A549 (cell line): ENCODE results near the gene CPT1B. TPM values are rescaled to one million over a fixed set of nuclear protein-coding genes. Genes with fewer than 3 reads are reported as not detected.
"Not testable (repeated sequence)": the region's sequence is repeated elsewhere in the genome, so short reads cannot be mapped to it uniquely, and the experiment has no call there.

Source experiments
- ATAC-seq, 2 experiments: fragments of 200-7000 bp in 1 of 2; fragments of >200 bp in 1 of 2; cut with Nextera tagmentation in 1 of 2; cut with Tn5 transposase in 1 of 2; 3 replicates each; pipeline versions ENCODE4 v1.8.0 to v1.9.1; 2018 to 2020; ENCODE audit warnings: mild to moderate bottlenecking in 1 of 2, moderate library complexity in 1 of 2
- CTCF ChIA-PET: fragments of 300-600 bp; sonication (Branson Sonifier 250); formaldehyde crosslinking; extraction: SDS; loops from one replicate; lab custom pipeline; 2021; ENCODE audit warnings: antibody characterized with exemption, inconsistent platforms; lab: Yijun Ruan, JAX
- POLR2A ChIA-PET: fragments of 350-600 bp; formaldehyde crosslinking; extraction: SDS; loops from one replicate; lab custom pipeline; 2021; ENCODE audit warnings: antibody characterized with exemption, inconsistent platforms; lab: Yijun Ruan, JAX
- DNase-seq, 2 experiments: peaks; one replicate each; pipeline versions ENCODE4 v3.0.0 to v3.0.0-alpha.2; 2011 to 2016; ENCODE audit warnings: low read depth in 1 of 2, low spot score in 1 of 2
- FAIRE-seq: peaks from 2 replicates; lab custom pipeline; 2011; peaks lifted over from hg19 to GRCh38; lab: Jason Lieb, UNC
- H3K27ac ChIP-seq, 2 experiments: fragments of >200 bp; sonication (Bioruptor Twin); formaldehyde crosslinking; 3 replicates each; pipeline ENCODE4 v1.5.1; 2016 to 2017
- H3K4me1 ChIP-seq: fragments of >200 bp; sonication (Bioruptor Twin); formaldehyde crosslinking; 3 replicates; pipeline ENCODE4 v1.6.1; 2016
- H3K4me2 ChIP-seq: fragments of >200 bp; sonication (Bioruptor Twin); formaldehyde crosslinking; 3 replicates; pipeline ENCODE4 v1.6.1; 2016
- H3K4me3 ChIP-seq: fragments of >200 bp; sonication (Bioruptor Twin); formaldehyde crosslinking; 3 replicates; pipeline ENCODE4 v1.5.1; 2016
- H3K9me3 ChIP-seq: fragments of >200 bp; sonication (Bioruptor Twin); formaldehyde crosslinking; 3 replicates; pipeline ENCODE4 v1.6.1; 2016
- CBX2 ChIP-seq: fragments of 200-600 bp; sonication (generic); IDR thresholded peaks from 2 replicates; pipeline ENCODE4 v1.6.1; 2016; ENCODE audit warnings: low read depth, mild to moderate bottlenecking, borderline replicate concordance
- EHF ChIP-seq: fragments of 250-450 bp; sonication (Bioruptor Pico); IDR thresholded peaks from 2 replicates; pipeline ENCODE4 v1.5.0; 2020; ENCODE audit warnings: mild to moderate bottlenecking
- FOSL2 ChIP-seq, 2 experiments: fragments of 450-650 bp in 1 of 2; fragments of >200 bp in 1 of 2; sonication (Bioruptor Twin) in 1 of 2; formaldehyde crosslinking; IDR thresholded peaks; 2 replicates each; pipeline versions ENCODE4 v1.5.0 to v1.6.1; 2016 to 2020; ENCODE audit warnings: mild to moderate bottlenecking in 1 of 2, moderate library complexity in 1 of 2
- JUN ChIP-seq, 2 experiments: fragments of >200 bp; sonication (Bioruptor Twin); formaldehyde crosslinking; IDR thresholded peaks; 2 replicates in 1 of 2; 3 replicates in 1 of 2; pipeline ENCODE4 v1.6.1; 2016 to 2017
- MYC ChIP-seq: IDR thresholded peaks from 2 replicates; pipeline ENCODE4 v1.6.1; 2012; ENCODE audit warnings: mild to moderate bottlenecking, inconsistent platforms, low read length, improper control_type of control experiment, borderline replicate concordance
- NPAS2 ChIP-seq: fragments of 250-450 bp; sonication (Bioruptor Pico); IDR thresholded peaks from 2 replicates; pipeline ENCODE4 v1.8.0; 2022; ENCODE audit warnings: mild to moderate bottlenecking, moderate library complexity, borderline replicate concordance
- PHF8 ChIP-seq: fragments of 200-600 bp; sonication (generic); IDR thresholded peaks from 2 replicates; pipeline ENCODE4 v1.6.1; 2016; ENCODE audit warnings: low read depth, mild to moderate bottlenecking, antibody characterized with exemption, moderate library complexity, borderline replicate concordance
- RAD21 ChIP-seq, 2 experiments: fragments of >200 bp in 1 of 2; sonication (Bioruptor Twin) in 1 of 2; formaldehyde crosslinking in 1 of 2; IDR thresholded peaks in 1 of 2; conservative IDR thresholded peaks in 1 of 2; 2 replicates in 1 of 2; 3 replicates in 1 of 2; pipeline ENCODE4 v1.6.1; 2012 to 2018; ENCODE audit warnings: inconsistent platforms in 1 of 2
- RARB ChIP-seq: fragments of 250-450 bp; sonication (Bioruptor Pico); IDR thresholded peaks from 2 replicates; pipeline ENCODE4 v1.8.0; 2021; ENCODE audit warnings: mild to moderate bottlenecking, moderate library complexity
- RFX5 ChIP-seq: fragments of 450-650 bp; IDR thresholded peaks from 2 replicates; pipeline ENCODE4 v1.7.1; 2014; ENCODE audit warnings: antibody characterized with exemption, mild to moderate bottlenecking, moderate library complexity
- RNF2 ChIP-seq: fragments of 200-600 bp; sonication (generic); IDR thresholded peaks from 2 replicates; pipeline ENCODE4 v1.6.1; 2016; ENCODE audit warnings: low read depth, mild to moderate bottlenecking, antibody characterized with exemption, moderate library complexity, borderline replicate concordance
- ZNF302 ChIP-seq: fragments of 250-450 bp; sonication (Bioruptor Pico); IDR thresholded peaks from 2 replicates; pipeline ENCODE4 v1.9.0; 2021; ENCODE audit warnings: inconsistent platforms, mild to moderate bottlenecking, moderate library complexity
- WGBS: methylation state at CpG from one replicate; pipeline ENCODE4 v1.1.6; 2017; ENCODE audit errors: missing lambda C conversion rate; 5-methylcytosine and 5-hydroxymethylcytosine counted together
- polyA plus RNA-seq, 4 experiments: library from polyadenylated mRNA; depleted of rRNA in 3 of 4; stranded (reverse); fragments of >200 nt; fragmentation: RNase III in 1 of 4; extraction: RNeasy Plus Mini Kit Qiagen cat#74134 plus additional on column Dnase treatment in 1 of 4; gene quantifications; 2 replicates in 3 of 4; 3 replicates in 1 of 4; pipeline ENCODE4 v1.2.3, GENCODE V29; 2011 to 2017
- TF ChIP-seq, protein P1 (sequence below): fragments of >200 bp; sonication (Bioruptor Twin); formaldehyde crosslinking; IDR thresholded peaks from 3 replicates; pipeline ENCODE4 v1.5.1; 2016
- TF ChIP-seq, protein P2 (sequence below): IDR thresholded peaks from 2 replicates; pipeline ENCODE4 v1.6.1; 2012
- TF ChIP-seq, protein P3 (sequence below): fragments of >200 bp; sonication (Bioruptor Twin); formaldehyde crosslinking; IDR thresholded peaks from 3 replicates; pipeline ENCODE4 v1.6.1; 2016
- TF ChIP-seq, protein P4 (sequence below): IDR thresholded peaks from 2 replicates; pipeline ENCODE4 v1.6.1; 2012
- TF ChIP-seq, protein P5 (sequence below): fragments of 250-450 bp; sonication (Bioruptor Pico); IDR thresholded peaks from 2 replicates; pipeline ENCODE4 v1.5.0; 2020; ENCODE audit warnings: low read depth, mild to moderate bottlenecking, moderate library complexity

CPT1B gene
- polyA plus RNA-seq, 2 of the 4 experiments (the other 2 are of a cell fraction): 12.1 to 26.5 TPM

DNA sequence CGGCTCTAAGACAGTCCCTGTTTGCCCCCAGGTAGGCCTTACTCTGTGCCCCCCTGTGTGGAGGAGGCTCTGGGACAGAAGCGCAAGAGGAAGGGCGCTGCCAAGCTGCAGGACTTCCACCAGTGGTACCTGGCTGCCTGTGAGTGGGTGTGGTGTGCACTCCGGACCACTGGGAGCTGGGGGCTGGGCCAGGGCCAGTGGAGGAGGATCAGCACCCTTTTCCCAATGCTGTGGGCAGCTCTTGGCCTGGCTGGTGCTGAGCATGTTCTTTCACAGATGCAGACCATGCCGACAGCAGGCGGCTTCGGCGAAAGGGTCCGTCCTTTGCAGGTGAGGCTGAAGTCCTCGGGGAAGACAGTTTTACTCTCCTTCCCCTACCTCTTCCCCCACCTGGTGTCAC is 56.5 kb downstream of the CPT1B start (continued):
- no peak for TF ChIP-seq RFX5
- TF ChIP-seq, protein P1, sequence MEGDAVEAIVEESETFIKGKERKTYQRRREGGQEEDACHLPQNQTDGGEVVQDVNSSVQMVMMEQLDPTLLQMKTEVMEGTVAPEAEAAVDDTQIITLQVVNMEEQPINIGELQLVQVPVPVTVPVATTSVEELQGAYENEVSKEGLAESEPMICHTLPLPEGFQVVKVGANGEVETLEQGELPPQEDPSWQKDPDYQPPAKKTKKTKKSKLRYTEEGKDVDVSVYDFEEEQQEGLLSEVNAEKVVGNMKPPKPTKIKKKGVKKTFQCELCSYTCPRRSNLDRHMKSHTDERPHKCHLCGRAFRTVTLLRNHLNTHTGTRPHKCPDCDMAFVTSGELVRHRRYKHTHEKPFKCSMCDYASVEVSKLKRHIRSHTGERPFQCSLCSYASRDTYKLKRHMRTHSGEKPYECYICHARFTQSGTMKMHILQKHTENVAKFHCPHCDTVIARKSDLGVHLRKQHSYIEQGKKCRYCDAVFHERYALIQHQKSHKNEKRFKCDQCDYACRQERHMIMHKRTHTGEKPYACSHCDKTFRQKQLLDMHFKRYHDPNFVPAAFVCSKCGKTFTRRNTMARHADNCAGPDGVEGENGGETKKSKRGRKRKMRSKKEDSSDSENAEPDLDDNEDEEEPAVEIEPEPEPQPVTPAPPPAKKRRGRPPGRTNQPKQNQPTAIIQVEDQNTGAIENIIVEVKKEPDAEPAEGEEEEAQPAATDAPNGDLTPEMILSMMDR: no peak
- no peak for TF ChIP-seq EHF

DNA sequence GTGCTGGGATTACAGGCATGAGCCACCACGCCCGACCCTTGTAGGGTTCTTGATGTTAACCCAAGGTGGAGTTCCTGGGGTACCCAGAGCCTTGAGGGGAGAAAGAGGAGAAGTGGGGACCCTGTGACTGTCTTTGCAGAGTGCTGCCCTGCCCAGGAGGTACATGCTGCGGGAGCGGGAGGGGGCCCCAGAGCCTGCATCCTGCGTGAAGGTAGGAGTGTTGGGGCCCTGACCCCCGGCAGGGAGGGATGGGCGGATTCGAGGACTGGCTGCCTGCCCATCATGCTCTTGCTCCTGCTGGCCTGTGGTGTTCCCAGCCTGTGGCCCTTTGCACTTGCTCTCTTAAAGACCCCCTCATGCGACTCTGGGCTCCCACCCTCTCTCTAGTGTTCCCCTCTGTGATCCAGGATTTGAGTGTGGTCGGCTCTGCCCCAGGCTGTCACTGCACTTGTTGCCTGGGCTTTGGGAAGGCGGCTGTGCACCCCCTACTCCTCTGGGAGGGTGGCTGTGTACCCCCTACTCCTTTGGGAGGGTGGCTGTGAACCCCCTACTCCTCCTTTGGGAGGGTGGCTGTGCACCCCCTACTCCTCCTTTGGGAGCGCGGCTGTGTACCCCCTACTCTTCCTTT is 57.3 kb downstream of the CPT1B start:
- ChIA-PET CTCF (no interaction called here), POLR2A (no interaction called here)
- no peaks in the 10 kb centered on the region for H3K9me3 ChIP-seq
- FAIRE-seq (no peak), DNase-seq (no peak)
- TF ChIP-seq, protein P1: no peak
- TF ChIP-seq RARB (CRISPR knock-in tag): no peak
- no peak for TF ChIP-seq CBX2
- TF ChIP-seq, protein P2, sequence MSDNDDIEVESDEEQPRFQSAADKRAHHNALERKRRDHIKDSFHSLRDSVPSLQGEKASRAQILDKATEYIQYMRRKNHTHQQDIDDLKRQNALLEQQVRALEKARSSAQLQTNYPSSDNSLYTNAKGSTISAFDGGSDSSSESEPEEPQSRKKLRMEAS: no peak
- no peak for TF ChIP-seq NPAS2
- TF ChIP-seq, all 56 proteins: peak for 0
- Histone ChIP-seq H3K4me3 (no peak overlapping the region), H3K27ac (no peak overlapping the region), H3K4me1 (0 out of 3 replicates have a peak, but pooled peaks cover 7% of the 10 kb centered on the region), H3K4me2 (no peak overlapping the region)
- no peak for ATAC-seq
- 91% methylated on average over 7 of the region's 13 CpGs for WGBS

DNA sequence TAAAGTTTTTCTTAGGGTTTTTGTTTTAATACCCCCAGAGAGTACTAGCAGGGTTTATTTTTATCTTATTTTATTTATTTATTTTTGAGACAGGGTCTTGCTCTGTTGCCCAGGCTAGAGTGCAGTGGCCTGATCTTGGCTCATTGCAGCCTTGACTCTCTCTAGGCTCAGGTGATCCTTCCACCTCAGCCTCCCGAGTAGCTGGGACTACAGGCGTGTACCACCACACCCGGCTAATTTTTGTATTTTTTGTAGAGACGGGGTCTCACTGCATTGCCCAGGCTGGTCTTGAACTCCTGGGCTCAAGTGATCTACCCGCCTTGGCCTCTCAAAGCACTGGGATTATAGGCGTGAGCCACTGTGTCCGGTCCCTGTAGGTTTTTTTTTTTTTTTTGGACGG is 58.0 kb downstream of the CPT1B start:
- H3K27ac ChIP-seq, ATAC-seq, DNase-seq, H3K4me1 ChIP-seq, FAIRE-seq, POLR2A ChIA-PET, H3K4me2 ChIP-seq, CTCF ChIA-PET, H3K9me3 ChIP-seq, H3K4me3 ChIP-seq: not testable (repeated sequence)
- WGBS: 93% methylated on average over 7 of the region's 8 CpGs

DNA sequence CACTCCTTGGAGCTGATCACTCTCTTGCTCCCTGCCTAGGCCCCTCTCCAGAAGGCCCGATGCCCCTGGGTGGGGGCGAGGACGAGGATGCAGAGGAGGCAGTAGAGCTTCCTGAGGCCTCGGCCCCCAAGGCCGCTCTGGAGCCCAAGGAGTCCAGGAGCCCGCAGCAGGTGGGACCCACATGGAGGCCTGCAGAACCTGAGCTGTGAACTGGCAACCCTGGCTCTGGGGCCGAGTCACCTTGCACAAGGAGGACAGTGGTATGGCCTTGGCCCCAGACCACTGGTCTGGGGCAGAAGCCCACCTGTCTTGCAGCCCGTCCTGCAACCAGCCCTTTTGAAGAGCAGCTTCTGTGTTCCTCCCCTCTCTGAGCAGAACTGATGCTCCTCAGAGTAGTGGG is 59.1 kb downstream of the CPT1B start:
- 0 out of 3 replicates have a peak, but pooled peaks cover 2% of the 10 kb centered on the region for H3K4me1 ChIP-seq
- no peak for FAIRE-seq
- DNase-seq: no peak
- no peak overlapping the region for H3K4me3 ChIP-seq
- ChIA-PET CTCF (interaction anchor here (1.1 to 1.5 kb wide), 4 partner anchors 10 to 102 kb away, joined by 3 to 6 read pairs (median 4); no protein-coding TSS in a partner anchor), POLR2A (no interaction called here)
- 87% methylated on average over 5 of the region's 8 CpGs for WGBS
- no peak overlapping the region for H3K4me2 ChIP-seq
- TF ChIP-seq FOSL2 (IDR thresholded peaks at IDR 0.05) (no peak), FOSL2 (CRISPR knock-in tag; IDR thresholded peaks at IDR 0.05) (no peak), RFX5 (no peak), MYC (no peak), JUN (IDR thresholded peaks at IDR 0.05) (no peak), RNF2 (no peak), RAD21 (conservative IDR thresholded peaks at IDR 0.05 in 1 of 2, IDR thresholded peaks at IDR 0.05 in 1 of 2) (no peak), PHF8 (no peak), ZNF302 (no peak)
- TF ChIP-seq, protein P3, sequence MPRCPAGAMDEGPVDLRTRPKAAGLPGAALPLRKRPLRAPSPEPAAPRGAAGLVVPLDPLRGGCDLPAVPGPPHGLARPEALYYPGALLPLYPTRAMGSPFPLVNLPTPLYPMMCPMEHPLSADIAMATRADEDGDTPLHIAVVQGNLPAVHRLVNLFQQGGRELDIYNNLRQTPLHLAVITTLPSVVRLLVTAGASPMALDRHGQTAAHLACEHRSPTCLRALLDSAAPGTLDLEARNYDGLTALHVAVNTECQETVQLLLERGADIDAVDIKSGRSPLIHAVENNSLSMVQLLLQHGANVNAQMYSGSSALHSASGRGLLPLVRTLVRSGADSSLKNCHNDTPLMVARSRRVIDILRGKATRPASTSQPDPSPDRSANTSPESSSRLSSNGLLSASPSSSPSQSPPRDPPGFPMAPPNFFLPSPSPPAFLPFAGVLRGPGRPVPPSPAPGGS: no peak
- TF ChIP-seq, protein P4, sequence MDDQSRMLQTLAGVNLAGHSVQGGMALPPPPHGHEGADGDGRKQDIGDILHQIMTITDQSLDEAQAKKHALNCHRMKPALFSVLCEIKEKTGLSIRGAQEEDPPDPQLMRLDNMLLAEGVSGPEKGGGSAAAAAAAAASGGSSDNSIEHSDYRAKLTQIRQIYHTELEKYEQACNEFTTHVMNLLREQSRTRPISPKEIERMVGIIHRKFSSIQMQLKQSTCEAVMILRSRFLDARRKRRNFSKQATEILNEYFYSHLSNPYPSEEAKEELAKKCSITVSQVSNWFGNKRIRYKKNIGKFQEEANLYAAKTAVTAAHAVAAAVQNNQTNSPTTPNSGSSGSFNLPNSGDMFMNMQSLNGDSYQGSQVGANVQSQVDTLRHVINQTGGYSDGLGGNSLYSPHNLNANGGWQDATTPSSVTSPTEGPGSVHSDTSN: no peak
- TF ChIP-seq, protein P5, sequence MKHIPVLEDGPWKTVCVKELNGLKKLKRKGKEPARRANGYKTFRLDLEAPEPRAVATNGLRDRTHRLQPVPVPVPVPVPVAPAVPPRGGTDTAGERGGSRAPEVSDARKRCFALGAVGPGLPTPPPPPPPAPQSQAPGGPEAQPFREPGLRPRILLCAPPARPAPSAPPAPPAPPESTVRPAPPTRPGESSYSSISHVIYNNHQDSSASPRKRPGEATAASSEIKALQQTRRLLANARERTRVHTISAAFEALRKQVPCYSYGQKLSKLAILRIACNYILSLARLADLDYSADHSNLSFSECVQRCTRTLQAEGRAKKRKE (CRISPR knock-in tag): no peak
- no peak for ATAC-seq
- no peak overlapping the region for H3K27ac ChIP-seq
- no peaks in the 10 kb centered on the region for H3K9me3 ChIP-seq
